Smooth muscle cell (in vitro differentiated cells): Measurements from ENCODE around the gene TOGARAM2. TPM values are rescaled to one million over a fixed set of nuclear protein-coding genes. Genes with fewer than 3 reads are reported as not detected.
"Not testable (repeated sequence)": the region's sequence is repeated elsewhere in the genome, so short reads cannot be mapped to it uniquely, and the experiment has no call there.

Experiments
- DNase-seq: peaks from one replicate; lab custom pipeline; 2025; ENCODE audit not compliant: unreplicated experiment; lab: John Stamatoyannopoulos, UW
- H2AFZ ChIP-seq: fragments of 200-600 bp; sonication (generic); 2 replicates; pipeline ENCODE4 v1.6.0; 2016; ENCODE audit warnings: antibody characterized with exemption, low read depth, mild to moderate bottlenecking
- H3F3A ChIP-seq: fragments of 200-600 bp; sonication (generic); 2 replicates; pipeline ENCODE4 v1.6.0; 2017; ENCODE audit warnings: antibody characterized with exemption, low read depth
- H3K27ac ChIP-seq: fragments of 200-600 bp; sonication (generic); 2 replicates; pipeline ENCODE4 v1.5.1; 2016; ENCODE audit warnings: low read depth, mild to moderate bottlenecking
- H3K27me3 ChIP-seq: fragments of 200-600 bp; sonication (generic); 2 replicates; pipeline ENCODE4 v1.6.1; 2016; ENCODE audit warnings: low read depth, mild to moderate bottlenecking
- H3K36me3 ChIP-seq: fragments of 200-600 bp; sonication (generic); 2 replicates; pipeline ENCODE4 v1.5.1; 2016; ENCODE audit warnings: low read depth
- H3K4me1 ChIP-seq: fragments of 200-600 bp; sonication (generic); 2 replicates; pipeline ENCODE4 v1.5.1; 2016; ENCODE audit warnings: low read depth
- H3K4me2 ChIP-seq: fragments of 200-600 bp; sonication (generic); 2 replicates; pipeline ENCODE4 v1.6.0; 2016; ENCODE audit warnings: mild to moderate bottlenecking
- H3K4me3 ChIP-seq: fragments of 200-600 bp; sonication (generic); 2 replicates; pipeline ENCODE4 v1.5.1; 2016; ENCODE audit warnings: mild to moderate bottlenecking
- H3K79me2 ChIP-seq: fragments of 200-600 bp; sonication (generic); 2 replicates; pipeline ENCODE4 v1.6.0; 2016; ENCODE audit warnings: low read depth, mild to moderate bottlenecking
- H3K9ac ChIP-seq: fragments of 200-600 bp; sonication (generic); 2 replicates; pipeline ENCODE4 v1.6.0; 2016; ENCODE audit warnings: low read depth
- H3K9me3 ChIP-seq: fragments of 200-600 bp; sonication (generic); replicated peaks from 2 replicates; pipeline ENCODE4 v1.5.1; 2016; ENCODE audit warnings: low read depth
- H4K20me1 ChIP-seq: fragments of 200-600 bp; sonication (generic); 2 replicates; pipeline ENCODE4 v1.6.0; 2016; ENCODE audit warnings: low read depth
- CTCF ChIP-seq: fragments of 200-600 bp; sonication (generic); IDR thresholded peaks from 2 replicates; pipeline ENCODE4 v1.5.1; 2017; ENCODE audit warnings: borderline replicate concordance, mild to moderate bottlenecking, antibody characterized with exemption; ENCODE audit not compliant: insufficient read depth, poor library complexity, severe bottlenecking
- WGBS: methylation state at CpG from one replicate; pipeline ENCODE4 v1.1.7; 2016; ENCODE audit warnings: low lambda C conversion rate; 5-methylcytosine and 5-hydroxymethylcytosine counted together
- polyA plus RNA-seq: library from polyadenylated mRNA; unstranded; fragments of >200 nt; fragmentation: Nextera tagmentation; extraction: Ambion mirVana; gene quantifications from 2 replicates; pipeline ENCODE4 v1.2.1, GENCODE V29; 2016
- total RNA-seq: library from RNA; depleted of rRNA; stranded (reverse); fragments of >200 nt; gene quantifications from 2 replicates; pipeline ENCODE4 v1.2.3, GENCODE V29; 2014

TOGARAM2 gene
- total and polyA plus RNA-seq, 2 experiments from 2014 or later, result 0.72 to 1.1 TPM

- Histone ChIP-seq H2AFZ (no peak overlapping the region), H3K79me2 (no peaks in the 10 kb centered on the region), H4K20me1 (no peaks in the 10 kb centered on the region), H3K36me3 (no peaks in the 10 kb centered on the region), H3K4me1 (no peaks in the 10 kb centered on the region), H3K27ac (no peak overlapping the region), H3K27me3 (no peaks in the 10 kb centered on the region), H3K4me3 (no peak overlapping the region), H3K4me2 (no peak overlapping the region), H3K9me3 (no peaks in the 10 kb centered on the region), H3F3A (no peaks in the 10 kb centered on the region), H3K9ac (no peak overlapping the region)
- no peak for TF ChIP-seq CTCF
- DNase-seq, result no peak
- WGBS, result 86% methylated on average over 5 of the region's 5 CpGs
Observed at GRCh38 chr2:29082804-29083495, 101.9 kb downstream of the TOGARAM2 start.

- H3K27me3 ChIP-seq, result no peaks in the 10 kb centered on the region
- DNase-seq, result no peak
- no peaks in the 10 kb centered on the region for H3K9me3 ChIP-seq
- H4K20me1 ChIP-seq, result no peaks in the 10 kb centered on the region
- no peaks in the 10 kb centered on the region for H3F3A ChIP-seq
- no peaks in the 10 kb centered on the region for H3K79me2 ChIP-seq
- no peak for TF ChIP-seq CTCF
- H3K4me3 ChIP-seq, result no peak overlapping the region
- H3K27ac ChIP-seq, result no peak overlapping the region
- no peaks in the 10 kb centered on the region for H3K36me3 ChIP-seq
- no peak overlapping the region for H3K9ac ChIP-seq
- no peak overlapping the region for H3K4me2 ChIP-seq
- no peaks in the 10 kb centered on the region for H3K4me1 ChIP-seq
- H2AFZ ChIP-seq, result no peak overlapping the region
- WGBS, result 96% methylated on average over 1 of the region's 1 CpG
Observed at GRCh38 chr2:29084554-29084953, 103.5 kb downstream of the TOGARAM2 start.

- H4K20me1 ChIP-seq, H3K27me3 ChIP-seq, DNase-seq, H3K4me3 ChIP-seq, H3K4me1 ChIP-seq, H3K36me3 ChIP-seq, H3K9me3 ChIP-seq, H2AFZ ChIP-seq, H3F3A ChIP-seq, H3K9ac ChIP-seq, H3K79me2 ChIP-seq, H3K27ac ChIP-seq, H3K4me2 ChIP-seq: not testable (repeated sequence)
- whole genome bisulfite sequencing, result 70% methylated on average over 7 of the region's 7 CpGs
Observed at GRCh38 chr2:29090311-29090710, 109.2 kb downstream of the TOGARAM2 start.

- Histone ChIP-seq H3K9me3 (no peaks in the 10 kb centered on the region), H3K9ac (no peak overlapping the region), H4K20me1 (no peaks in the 10 kb centered on the region), H2AFZ (no peak overlapping the region), H3K4me1 (no peaks in the 10 kb centered on the region), H3K79me2 (no peaks in the 10 kb centered on the region), H3K36me3 (no peaks in the 10 kb centered on the region), H3K4me2 (no peak overlapping the region), H3F3A (no peaks in the 10 kb centered on the region), H3K27ac (no peak overlapping the region), H3K27me3 (no peaks in the 10 kb centered on the region), H3K4me3 (no peak overlapping the region)
- DNase-seq, result no peak
- TF ChIP-seq CTCF, result no peak
- WGBS, result 95% methylated on average over 8 of the region's 8 CpGs
Observed at GRCh38 chr2:29096969-29097368, 115.9 kb downstream of the TOGARAM2 start.
